ENCODE measurements around the gene ERCC8.
A peak's percentile ranks its signal among the peaks of the same experiment; 100 is the strongest.

Gene ERCC8

DNA sequence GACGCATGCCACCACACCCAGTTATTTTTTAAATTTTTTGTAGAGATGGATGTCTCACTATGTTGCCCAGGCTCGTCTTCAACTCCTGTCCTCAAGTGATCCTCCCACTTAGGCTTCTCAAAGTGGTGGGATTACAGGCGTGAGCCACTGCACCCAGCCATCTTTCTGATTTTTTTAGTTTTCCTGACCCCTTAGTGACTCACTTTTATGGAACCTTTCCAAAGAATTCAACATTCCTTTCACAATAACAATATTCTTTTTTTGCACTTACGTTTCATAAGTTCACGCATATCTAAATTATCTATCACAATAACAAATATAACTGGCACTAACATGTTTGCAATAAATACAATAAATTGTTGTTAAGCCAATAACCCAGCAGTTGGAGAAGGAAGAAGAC, 109.3 kb downstream of the ERCC8 start:
- DNase-seq: no peak

DNA sequence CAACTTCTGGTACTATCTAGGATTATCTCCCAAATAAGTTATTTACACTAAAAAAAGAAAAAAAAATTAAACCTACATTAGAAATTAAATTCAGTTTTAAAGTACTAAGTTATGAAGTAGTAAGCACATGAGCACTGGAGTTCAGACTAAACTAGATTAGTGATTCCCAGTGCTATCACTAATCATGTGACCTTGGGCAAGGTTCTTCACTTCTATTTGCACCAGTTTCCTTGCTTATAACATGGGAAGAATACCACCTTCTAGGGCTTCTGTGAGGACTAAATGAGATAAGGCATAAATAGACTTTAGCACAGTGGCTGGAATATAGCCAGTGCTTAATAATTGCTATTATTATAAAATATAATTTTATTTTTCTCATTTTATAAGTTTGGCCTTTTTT, 111.3 kb downstream of the ERCC8 start:
- DNase-seq: no peak

DNA sequence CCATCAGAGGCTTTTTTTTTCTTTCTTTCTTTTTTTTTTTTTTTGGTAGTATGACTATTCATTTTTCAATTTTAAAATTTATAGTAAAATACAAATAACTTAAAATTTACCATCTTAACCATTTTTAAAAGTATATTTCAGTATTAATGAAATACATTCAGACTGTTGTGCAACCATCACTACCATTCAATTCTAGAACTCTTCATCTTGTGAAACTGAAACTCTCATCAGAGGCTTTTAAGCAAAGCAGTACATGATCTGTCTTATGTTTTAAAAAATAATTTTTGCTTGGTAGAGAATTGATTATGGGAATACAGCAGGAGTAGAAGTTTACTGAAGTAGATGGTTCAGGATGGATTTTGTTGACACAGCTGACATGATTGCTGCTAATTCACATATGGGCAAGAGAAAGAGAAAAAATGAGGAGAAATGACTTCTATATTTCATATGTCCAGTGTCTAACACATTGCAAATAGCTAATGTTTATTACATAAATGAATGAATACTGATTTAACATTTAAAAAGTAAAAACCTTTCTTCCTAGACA, 114.2 kb downstream of the ERCC8 start:
- DNase-seq: no peak

DNA sequence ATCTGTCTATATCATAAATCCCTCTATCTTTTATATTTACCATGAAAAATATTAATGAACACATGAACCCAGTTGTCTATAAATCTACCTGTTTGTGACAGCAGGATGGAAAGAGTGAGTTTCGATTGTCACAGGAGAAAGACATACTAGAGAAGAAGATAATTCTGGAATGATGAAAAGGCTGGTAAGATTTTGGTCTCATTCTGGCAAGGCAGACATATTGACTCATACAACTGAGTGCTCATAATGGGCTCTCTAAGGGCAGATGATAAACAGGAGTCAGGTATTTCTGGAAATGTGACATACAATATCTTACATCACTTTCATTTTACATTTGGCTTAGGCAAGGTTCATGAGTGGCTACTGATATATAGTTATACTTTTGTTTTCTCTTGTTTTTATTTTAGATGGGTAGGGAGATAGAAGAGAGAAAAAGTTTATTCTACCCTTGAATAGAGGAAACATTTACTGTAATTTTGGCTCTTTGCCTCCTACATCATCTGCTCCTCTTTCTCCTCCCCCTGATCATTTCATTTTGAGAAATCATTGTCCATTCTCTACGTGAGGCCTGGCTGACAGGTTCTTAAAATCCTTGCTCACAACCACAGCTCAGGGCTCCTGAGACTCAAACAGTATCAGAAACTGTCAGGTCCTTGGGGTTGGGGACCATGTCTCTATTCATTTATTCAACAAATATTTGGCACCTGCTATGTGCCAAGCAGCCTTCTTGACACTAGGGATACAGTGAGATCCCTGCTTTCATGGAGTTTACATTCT, 115.2 kb downstream of the ERCC8 start:
- DNase-seq: peak in 1 of 5 experiments; percentile 2

DNA sequence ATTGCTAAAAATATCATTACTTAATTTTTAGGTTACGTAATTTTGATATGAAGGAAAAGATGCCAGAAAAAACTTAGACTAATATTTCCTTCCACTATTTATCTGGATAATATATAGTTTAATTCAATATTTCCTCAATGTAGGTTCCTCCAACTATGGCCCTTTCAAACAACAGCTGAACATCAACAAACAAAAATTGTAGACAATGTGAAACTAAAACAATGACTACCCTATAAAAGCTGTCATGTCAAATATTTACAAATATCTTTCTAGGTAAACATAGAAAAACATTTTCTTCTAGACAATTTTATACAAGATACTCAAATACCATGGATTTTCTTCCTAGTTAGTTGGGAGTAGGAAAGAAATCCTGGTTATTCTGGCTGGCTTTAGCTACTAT, 117.7 kb downstream of the ERCC8 start:
- DNase-seq: no peak

DNA sequence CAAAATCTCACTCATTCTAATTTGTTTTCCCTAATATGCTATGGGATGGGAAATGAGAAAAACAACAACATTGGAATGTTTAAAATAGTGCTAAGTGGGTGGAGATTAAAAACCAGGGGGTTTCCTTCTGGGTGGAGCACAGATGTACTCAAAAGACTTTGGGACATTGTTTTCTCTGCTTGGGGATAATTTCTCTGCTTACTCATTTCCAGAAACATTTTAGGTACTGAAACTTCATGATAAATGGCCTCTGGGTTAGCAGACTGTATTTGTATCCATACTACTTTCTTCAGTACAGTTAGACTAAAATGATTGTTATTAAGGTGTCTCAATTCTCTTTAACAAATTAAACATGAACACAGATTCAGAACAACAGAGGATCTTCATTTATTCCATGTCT, 118.2 kb downstream of the ERCC8 start:
- DNase-seq: peak in 1 of 5 experiments; percentile 4
